Colon (tissue), 2 donors: ENCODE measurements around the gene DGUOK.

Experiments
- FAIRE-seq: peaks from 2 replicates; lab custom pipeline; 2012; peaks lifted over from hg19 to GRCh38; lab: Jason Lieb, UNC
- donor health status: control.
- donor health status: control.

DGUOK gene

DNA sequence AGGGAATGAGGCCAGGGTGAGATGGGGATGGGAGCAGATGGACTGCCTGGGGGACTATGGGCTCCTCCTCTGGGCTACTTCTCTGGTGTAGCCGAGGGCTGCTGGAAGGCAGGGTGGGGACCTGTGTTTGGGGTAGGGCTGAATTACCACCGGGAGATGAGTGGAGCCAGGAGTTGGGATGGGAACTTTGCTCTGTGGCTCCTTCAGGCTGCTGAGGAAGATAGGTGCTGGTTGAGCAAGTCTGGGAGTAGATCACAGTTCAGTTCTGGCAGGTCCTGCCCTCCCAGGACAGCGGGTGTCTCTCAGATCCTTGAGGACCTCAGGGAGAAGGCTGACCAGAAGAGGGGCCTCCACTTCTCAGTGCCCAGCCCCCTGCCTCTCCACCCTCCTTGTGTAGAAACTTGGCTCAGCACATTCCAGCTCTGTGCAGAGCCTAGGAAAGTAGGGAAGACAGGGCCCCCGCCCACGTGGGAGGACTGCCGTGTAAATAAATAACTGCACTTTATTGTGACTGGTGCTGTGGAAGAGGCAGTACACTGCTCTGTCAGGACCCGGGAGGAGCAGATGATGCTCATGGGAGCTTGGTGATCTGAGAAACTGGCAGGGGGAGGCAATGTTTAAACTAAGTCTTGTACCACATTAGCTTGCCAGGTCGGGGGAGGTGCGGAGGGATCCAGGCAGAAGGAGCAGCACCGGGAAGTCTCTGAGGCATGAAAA is 73.4 kb downstream of the DGUOK start:
- no peak for FAIRE-seq

DNA sequence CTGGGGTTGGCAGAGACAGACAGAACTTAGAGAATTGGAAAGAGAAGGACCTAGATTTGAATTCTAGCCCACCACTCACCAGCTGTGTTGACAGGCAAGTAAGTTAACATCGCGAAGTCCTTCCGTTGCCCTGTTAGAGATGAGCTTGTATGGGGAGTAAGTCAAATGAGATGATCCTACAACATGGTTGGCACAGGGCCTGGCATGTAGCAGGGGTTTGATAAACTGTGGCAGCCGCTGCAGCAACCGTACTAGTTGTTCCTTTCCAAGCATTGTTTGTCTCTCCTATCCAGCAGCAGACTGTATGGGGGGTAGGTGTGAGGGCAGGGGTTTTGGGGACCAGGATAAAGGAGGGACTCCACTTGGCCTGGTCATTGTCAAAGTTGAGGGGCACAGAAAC is 74.0 kb downstream of the DGUOK start:
- no peak for FAIRE-seq

DNA sequence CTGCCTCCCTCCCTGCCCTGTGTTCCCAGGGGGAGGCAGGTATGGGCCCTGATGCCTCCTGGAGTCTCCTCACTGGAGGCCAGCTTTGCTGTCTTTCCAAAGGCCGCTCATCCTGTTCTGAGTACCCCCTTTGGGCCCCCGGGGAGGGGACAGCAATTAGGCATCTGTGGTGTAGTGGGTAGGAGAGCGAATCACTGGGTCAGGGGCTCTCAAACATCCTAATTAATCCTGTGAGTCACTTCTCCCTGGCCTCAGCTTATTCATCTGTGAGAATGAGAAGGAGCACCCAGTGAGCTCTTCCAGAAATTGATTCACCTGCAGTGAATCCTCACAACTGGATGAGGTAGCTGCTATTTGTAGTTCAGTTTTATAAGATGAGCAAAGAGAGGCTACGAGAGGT is 74.4 kb downstream of the DGUOK start:
- no peak for FAIRE-seq

DNA sequence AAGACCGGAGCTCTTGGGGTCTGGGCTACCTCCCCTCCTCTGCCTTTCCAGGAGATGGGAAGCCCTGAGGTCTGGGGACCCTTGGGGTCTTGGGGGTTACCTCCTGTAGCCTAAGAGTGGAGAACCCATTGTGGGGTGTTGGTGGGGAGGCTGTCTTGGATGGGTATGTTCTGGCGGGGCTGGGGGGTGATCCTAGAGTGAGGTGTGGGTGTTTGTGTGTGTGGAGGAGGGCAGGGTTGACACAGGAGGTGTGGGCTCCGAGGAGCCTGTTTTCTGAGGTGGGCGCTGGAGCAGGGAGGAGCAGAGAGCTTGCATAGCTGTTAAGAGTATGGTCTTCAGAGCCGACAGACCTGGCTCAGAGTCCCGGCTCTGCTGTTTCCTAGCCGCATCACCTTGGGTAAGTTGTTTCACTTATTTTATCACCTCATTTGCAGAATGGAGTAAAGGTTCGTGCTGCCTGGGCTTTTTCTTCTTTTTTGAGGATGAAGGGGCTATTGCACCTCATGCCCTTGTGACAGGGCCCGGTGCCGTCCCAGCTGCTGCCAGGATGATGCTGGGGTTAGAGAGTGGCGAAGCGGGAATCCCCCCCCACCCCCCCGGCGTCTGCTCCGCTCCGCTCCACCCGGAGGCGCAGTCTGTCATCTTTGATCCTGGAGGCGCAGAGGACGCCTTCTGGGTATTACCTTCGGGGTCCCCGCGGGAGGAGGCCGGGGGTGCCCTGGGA is 75.3 kb downstream of the DGUOK start:
- no peak for FAIRE-seq

- no peak for FAIRE-seq
Observed at GRCh38 chr2:74002505-74003421, 76.1 kb downstream of the DGUOK start.

DNA sequence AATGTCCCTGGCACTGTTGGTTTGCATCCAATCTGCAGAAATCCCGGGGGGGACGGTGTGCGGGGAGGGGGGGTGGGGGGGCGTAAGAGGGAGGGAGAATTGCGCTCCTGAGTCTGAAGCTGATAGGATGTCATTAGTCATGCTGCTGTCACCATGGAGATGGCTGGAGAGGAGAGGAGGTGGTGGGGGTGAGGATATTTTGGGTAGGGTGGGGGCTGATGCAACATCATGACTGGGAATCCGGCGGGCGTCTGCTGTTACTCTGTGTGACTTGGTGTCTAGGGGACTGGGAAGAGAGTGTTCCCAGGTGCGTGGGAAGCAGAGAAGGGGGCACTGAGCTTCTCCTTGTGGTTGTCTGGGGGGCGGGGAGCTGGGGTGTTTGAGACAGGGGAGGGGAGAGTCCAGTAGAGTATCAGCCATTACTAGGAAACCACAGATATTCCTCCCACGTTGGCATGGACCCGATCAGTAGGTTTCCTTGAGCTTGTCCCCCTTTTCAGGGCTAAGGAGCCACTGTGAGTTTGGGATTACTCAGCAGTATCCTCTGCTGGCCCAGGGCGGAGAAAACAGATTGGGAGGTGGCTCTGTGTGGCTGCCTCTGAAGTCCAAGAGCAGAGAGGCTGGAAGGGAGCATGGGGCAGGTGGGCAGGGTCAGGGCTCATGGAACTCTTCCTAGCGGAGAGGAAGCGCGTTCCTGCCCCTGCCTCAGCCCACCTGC is 77.0 kb downstream of the DGUOK start:
- FAIRE-seq = no peak

DNA sequence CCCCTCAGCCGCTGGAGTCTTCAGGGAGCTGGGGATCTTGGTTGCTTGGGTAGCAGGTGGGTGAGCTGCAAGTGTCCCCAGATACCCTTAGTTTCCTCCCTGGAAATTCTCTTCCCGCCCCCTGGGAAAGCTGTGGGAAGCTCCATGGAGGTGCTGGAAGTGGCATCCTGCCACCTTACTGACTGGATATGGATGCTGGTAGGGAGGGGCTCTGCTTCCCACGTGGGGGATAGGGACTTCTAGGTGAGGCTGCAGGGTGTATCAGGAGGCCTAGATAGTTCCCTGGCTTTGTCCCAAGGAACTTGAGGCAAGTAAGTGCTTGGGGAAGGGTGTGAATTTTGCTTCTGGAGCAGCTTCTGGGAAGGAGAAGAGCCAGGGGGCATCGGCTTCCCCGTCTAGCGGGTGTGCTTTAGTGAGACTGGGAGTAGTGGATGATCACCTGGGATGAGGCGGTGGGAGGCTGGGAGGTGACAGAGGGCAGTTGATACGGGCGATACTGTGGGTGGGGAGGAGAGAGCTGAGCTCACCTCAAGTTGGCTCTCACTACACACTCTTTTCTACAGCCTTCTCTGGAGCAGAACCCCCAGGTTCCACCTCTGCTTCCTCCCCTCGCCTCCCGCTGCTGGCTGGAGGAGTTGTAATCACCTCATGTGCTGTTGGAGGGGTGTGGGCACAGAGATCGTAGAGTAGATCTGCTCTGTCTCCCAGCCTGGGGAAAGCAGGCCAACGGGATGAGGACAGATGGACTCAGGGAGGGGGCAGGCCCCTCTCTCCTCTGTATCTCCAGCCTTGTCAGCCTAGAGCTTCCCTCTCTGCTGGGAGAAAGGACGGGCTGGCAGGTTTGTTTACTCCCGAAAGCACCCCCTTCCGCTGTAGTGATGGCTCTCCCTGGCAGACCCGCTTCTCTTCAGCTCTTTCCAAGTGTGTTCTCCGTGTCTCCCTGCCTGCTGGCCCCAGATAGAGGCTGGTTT is 77.8 kb downstream of the DGUOK start:
- no peak for FAIRE-seq

DNA sequence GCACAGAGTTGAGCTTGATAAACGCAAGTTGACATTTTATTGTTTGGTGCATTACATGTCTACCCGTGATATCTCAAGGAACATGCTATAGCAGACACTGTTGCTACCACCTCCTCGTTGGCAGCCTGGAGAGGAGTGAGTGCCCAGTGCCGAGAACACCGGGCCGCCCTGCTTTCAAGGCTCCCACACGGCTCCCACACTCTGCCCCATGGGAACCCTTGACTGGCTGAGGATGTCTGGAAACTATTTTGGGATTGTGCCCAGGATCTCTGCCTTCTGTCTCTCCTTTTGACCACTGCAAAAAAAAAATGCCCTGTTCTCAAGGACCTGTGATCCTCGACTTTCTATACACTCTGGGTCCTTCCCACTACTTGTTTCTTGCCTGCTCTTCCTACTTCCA is 79.1 kb downstream of the DGUOK start:
- FAIRE-seq = no peak

- FAIRE-seq = no peak
Observed at GRCh38 chr2:74006459-74006858, 79.8 kb downstream of the DGUOK start.

DNA sequence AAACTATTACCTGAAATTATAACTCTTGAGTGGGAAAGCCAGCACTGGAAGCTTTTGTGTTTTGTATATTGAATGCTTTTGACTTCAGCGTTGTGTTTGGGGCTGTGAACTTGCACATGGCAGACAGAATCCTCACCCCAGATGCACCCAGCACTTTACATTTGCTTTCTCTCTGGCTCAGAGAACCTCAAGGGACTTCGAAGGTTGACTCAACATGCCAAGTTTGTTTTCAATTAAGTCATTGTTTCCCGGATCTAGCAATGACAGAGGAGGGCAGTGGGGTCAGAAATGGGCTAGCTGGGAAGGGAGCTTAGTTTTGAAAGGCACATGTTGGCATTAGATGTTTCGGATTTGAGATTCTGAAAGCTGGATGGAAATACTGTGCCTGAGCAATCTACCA is 80.4 kb downstream of the DGUOK start:
- FAIRE-seq = no peak

DNA sequence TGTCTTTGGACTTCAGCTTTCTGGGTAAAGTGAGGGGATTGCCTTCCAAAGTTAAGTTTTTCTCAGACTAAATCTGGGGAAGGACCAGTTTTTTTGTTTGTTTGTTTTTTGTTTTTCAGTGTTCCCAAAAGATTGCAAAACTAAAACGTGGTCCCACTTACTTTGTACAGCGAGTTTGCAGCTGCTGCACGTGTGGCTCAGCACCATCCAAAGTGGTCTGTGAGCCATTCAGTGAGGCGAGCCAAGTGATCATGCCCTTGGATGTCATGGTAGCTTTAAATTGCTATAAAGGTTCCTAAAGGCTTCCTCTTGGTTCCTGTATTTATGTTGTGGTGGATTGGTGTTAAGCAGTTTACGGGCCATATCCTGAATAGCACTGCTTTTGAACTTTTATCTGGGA is 81.0 kb downstream of the DGUOK start:
- no peak for FAIRE-seq
